ENCODE measurements around the gene STXBP4.

The STXBP4 gene

GRCh38 chr17:54974759-54975158 lies 6.2 kb downstream of the STXBP4 start:
- no peak overlapping the region for H3K4me3 ChIP-seq (ENCODE audit: low read depth, low read length)
- no peak for DNase-seq (ENCODE audit: low read depth, low spot score)
- in situ Hi-C loops (cut with HindIII; ENCODE audit: low sequenced_read_pairs): no loop called here
- TF ChIP-seq CTCF (IDR thresholded peaks at IDR 0.05; ENCODE audit: low read depth, low read length): no peak

- DNase-seq (ENCODE audit: low read depth, low spot score): no peak
- in situ Hi-C loops (cut with HindIII; ENCODE audit: low sequenced_read_pairs): no loop called here
- no peak overlapping the region for H3K4me3 ChIP-seq (ENCODE audit: low read depth, low read length)
- TF ChIP-seq CTCF (IDR thresholded peaks at IDR 0.05; ENCODE audit: low read depth, low read length): no peak
Measured at GRCh38 chr17:54976316-54976715, 7.8 kb downstream of the STXBP4 start.

GRCh38 chr17:54977744-54978143 lies 9.2 kb downstream of the STXBP4 start:
- in situ Hi-C loops (cut with HindIII; ENCODE audit: low sequenced_read_pairs): no loop called here
- no peak overlapping the region for H3K4me3 ChIP-seq (ENCODE audit: low read depth, low read length)
- no peak for DNase-seq (ENCODE audit: low read depth, low spot score)
- no peak for TF ChIP-seq CTCF (IDR thresholded peaks at IDR 0.05; ENCODE audit: low read depth, low read length)

GRCh38 chr17:54979657-54980056 lies 11.1 kb downstream of the STXBP4 start:
- in situ Hi-C loops (cut with HindIII; ENCODE audit: low sequenced_read_pairs): no loop called here
- no peak overlapping the region for H3K4me3 ChIP-seq (ENCODE audit: low read depth, low read length)
- no peak for TF ChIP-seq CTCF (IDR thresholded peaks at IDR 0.05; ENCODE audit: low read depth, low read length)
- DNase-seq (ENCODE audit: low read depth, low spot score): no peak

- H3K4me3 ChIP-seq (ENCODE audit: low read depth, low read length): no peak overlapping the region
- in situ Hi-C loops (cut with HindIII; ENCODE audit: low sequenced_read_pairs): no loop called here
- no peak for DNase-seq (ENCODE audit: low read depth, low spot score)
- no peak for TF ChIP-seq CTCF (IDR thresholded peaks at IDR 0.05; ENCODE audit: low read depth, low read length)
Measured at GRCh38 chr17:54980375-54980774, 11.8 kb downstream of the STXBP4 start.

- in situ Hi-C loops (cut with HindIII; ENCODE audit: low sequenced_read_pairs): no loop called here
- DNase-seq (ENCODE audit: low read depth, low spot score): peak; percentile 72
- no peak for TF ChIP-seq CTCF (IDR thresholded peaks at IDR 0.05; ENCODE audit: low read depth, low read length)
- H3K4me3 ChIP-seq (ENCODE audit: low read depth, low read length): no peak overlapping the region
Measured at GRCh38 chr17:54982399-54982798, 13.8 kb downstream of the STXBP4 start.

- no peak for TF ChIP-seq CTCF (IDR thresholded peaks at IDR 0.05; ENCODE audit: low read depth, low read length)
- DNase-seq (ENCODE audit: low read depth, low spot score): no peak
- no peak overlapping the region for H3K4me3 ChIP-seq (ENCODE audit: low read depth, low read length)
- in situ Hi-C loops (cut with HindIII; ENCODE audit: low sequenced_read_pairs): no loop called here
Measured at GRCh38 chr17:54983260-54983659, 14.7 kb downstream of the STXBP4 start.

Measured in astrocyte of the spinal cord (primary cell).